OCI-LY1 (cell line): ENCODE measurements around the gene SPAG6.

Experiments
- H2AFZ ChIP-seq: fragments of 200-600 bp; sonication (generic), shearing (Covaris generic); 2 replicates; pipeline ENCODE4 v1.6.0; 2014; ENCODE audit warnings: antibody characterized with exemption, mild to moderate bottlenecking, low read length
- H3F3A ChIP-seq: fragments of 200-600 bp; sonication (generic), shearing (Covaris generic); 2 replicates; pipeline ENCODE4 v1.6.0; 2014; ENCODE audit warnings: mild to moderate bottlenecking, antibody characterized with exemption, low read length, moderate library complexity; ENCODE audit not compliant: insufficient read depth
- H3K27ac ChIP-seq: fragments of 200-600 bp; sonication (generic); 2 replicates; pipeline ENCODE4 v1.5.1; 2014; ENCODE audit warnings: low read length, mixed run types, mild to moderate bottlenecking, low read depth; ENCODE audit not compliant: poor library complexity, severe bottlenecking
- H3K27me3 ChIP-seq: fragments of 200-600 bp; sonication (generic); 2 replicates; pipeline ENCODE4 v1.6.0; 2014; ENCODE audit warnings: antibody characterized with exemption, mild to moderate bottlenecking, low read length, moderate library complexity; ENCODE audit not compliant: insufficient read depth
- H3K36me3 ChIP-seq: fragments of 200-600 bp; sonication (generic); 2 replicates; pipeline ENCODE4 v1.6.1; 2014; ENCODE audit warnings: mild to moderate bottlenecking, antibody characterized with exemption, low read length, moderate library complexity, mixed read lengths; ENCODE audit not compliant: insufficient read depth
- H3K4me1 ChIP-seq: fragments of 200-600 bp; sonication (generic); 2 replicates; pipeline ENCODE4 v1.5.1; 2014; ENCODE audit warnings: mild to moderate bottlenecking, low read length, moderate library complexity; ENCODE audit not compliant: insufficient read depth, severe bottlenecking
- H3K4me2 ChIP-seq: fragments of 200-600 bp; sonication (generic), shearing (Covaris generic); 2 replicates; pipeline ENCODE4 v1.6.1; 2014; ENCODE audit warnings: low read length
- H3K4me3 ChIP-seq: fragments of 200-600 bp; sonication (generic); 2 replicates; pipeline ENCODE4 v1.5.1; 2014; ENCODE audit warnings: low read length, low read depth, mild to moderate bottlenecking, mixed read lengths; ENCODE audit not compliant: poor library complexity, severe bottlenecking
- H3K79me2 ChIP-seq: fragments of 200-600 bp; shearing (Covaris generic); 2 replicates; pipeline ENCODE4 v1.6.1; 2016; ENCODE audit warnings: mixed run types, low read length, mixed read lengths; ENCODE audit not compliant: insufficient read depth
- H3K9ac ChIP-seq: fragments of 200-600 bp; sonication (generic), shearing (Covaris generic); 2 replicates; pipeline ENCODE4 v1.6.1; 2014; ENCODE audit warnings: mild to moderate bottlenecking, low read length, mixed read lengths
- H3K9me2 ChIP-seq: fragments of 200-600 bp; sonication (generic), shearing (Covaris generic); 2 replicates; pipeline ENCODE4 v1.6.1; 2014; ENCODE audit warnings: low read depth, mild to moderate bottlenecking, low read length, mixed read lengths
- H3K9me3 ChIP-seq: fragments of 200-600 bp; shearing (Covaris generic); 2 replicates; pipeline ENCODE4 v1.6.1; 2014; ENCODE audit warnings: low read length, mixed read lengths
- H4K20me1 ChIP-seq: fragments of 200-600 bp; sonication (generic), shearing (Covaris generic); 2 replicates; pipeline ENCODE4 v1.6.0; 2016; ENCODE audit warnings: mild to moderate bottlenecking, low read length; ENCODE audit not compliant: insufficient read depth
- EZH2 ChIP-seq: fragments of 200-600 bp; sonication (generic), shearing (Covaris generic); IDR thresholded peaks from 2 replicates; pipeline ENCODE4 v1.8.0; 2017; ENCODE audit warnings: borderline replicate concordance, mixed run types, mild to moderate bottlenecking, antibody characterized with exemption, low read length, moderate library complexity, mixed read lengths
- TF ChIP-seq, protein P1 (sequence below): fragments of 200-600 bp; sonication (generic), shearing (Covaris generic); IDR thresholded peaks from 2 replicates; pipeline ENCODE4 v1.5.1; 2017; ENCODE audit warnings: mild to moderate bottlenecking, antibody characterized with exemption, low read length, moderate library complexity, mixed read lengths

The SPAG6 gene

GRCh38 chr10:22320591-22321155 is 24.6 kb upstream of the SPAG6 start, which contains the start of gene BMI1:
TSS of gene BMI1 (plus strand) at chr10:22321099. CDS start at chr10:22326450, 5,351 bp downstream.
- Histone ChIP-seq H3K27ac (no peak within 1 kb of the TSS), H3K9me2 (no peaks in the 10 kb centered on the region), H3F3A (no peaks in the 10 kb centered on the region), H3K9ac (peak within 1 kb of the TSS; percentile 89), H3K9me3 (no peaks in the 10 kb centered on the region), H4K20me1 (peaks cover 3% of the 10 kb centered on the region), H3K27me3 (peaks cover 3% of the 10 kb centered on the region; the same call in 1 of the 2 replicates), H2AFZ (no peak within 1 kb of the TSS; the same call in 1 of the 2 replicates), H3K4me3 (peak within 1 kb of the TSS; percentile 95), H3K4me2 (peak within 1 kb of the TSS; percentile 89), H3K79me2 (no peaks in the 10 kb centered on the region), H3K4me1 (peaks cover 56% of the 10 kb centered on the region), H3K36me3 (peaks cover 6% of the 10 kb centered on the region; the same call in 1 of the 2 replicates)
- TF ChIP-seq, protein P1, sequence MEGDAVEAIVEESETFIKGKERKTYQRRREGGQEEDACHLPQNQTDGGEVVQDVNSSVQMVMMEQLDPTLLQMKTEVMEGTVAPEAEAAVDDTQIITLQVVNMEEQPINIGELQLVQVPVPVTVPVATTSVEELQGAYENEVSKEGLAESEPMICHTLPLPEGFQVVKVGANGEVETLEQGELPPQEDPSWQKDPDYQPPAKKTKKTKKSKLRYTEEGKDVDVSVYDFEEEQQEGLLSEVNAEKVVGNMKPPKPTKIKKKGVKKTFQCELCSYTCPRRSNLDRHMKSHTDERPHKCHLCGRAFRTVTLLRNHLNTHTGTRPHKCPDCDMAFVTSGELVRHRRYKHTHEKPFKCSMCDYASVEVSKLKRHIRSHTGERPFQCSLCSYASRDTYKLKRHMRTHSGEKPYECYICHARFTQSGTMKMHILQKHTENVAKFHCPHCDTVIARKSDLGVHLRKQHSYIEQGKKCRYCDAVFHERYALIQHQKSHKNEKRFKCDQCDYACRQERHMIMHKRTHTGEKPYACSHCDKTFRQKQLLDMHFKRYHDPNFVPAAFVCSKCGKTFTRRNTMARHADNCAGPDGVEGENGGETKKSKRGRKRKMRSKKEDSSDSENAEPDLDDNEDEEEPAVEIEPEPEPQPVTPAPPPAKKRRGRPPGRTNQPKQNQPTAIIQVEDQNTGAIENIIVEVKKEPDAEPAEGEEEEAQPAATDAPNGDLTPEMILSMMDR = no peak
- no peak for TF ChIP-seq EZH2

DNA sequence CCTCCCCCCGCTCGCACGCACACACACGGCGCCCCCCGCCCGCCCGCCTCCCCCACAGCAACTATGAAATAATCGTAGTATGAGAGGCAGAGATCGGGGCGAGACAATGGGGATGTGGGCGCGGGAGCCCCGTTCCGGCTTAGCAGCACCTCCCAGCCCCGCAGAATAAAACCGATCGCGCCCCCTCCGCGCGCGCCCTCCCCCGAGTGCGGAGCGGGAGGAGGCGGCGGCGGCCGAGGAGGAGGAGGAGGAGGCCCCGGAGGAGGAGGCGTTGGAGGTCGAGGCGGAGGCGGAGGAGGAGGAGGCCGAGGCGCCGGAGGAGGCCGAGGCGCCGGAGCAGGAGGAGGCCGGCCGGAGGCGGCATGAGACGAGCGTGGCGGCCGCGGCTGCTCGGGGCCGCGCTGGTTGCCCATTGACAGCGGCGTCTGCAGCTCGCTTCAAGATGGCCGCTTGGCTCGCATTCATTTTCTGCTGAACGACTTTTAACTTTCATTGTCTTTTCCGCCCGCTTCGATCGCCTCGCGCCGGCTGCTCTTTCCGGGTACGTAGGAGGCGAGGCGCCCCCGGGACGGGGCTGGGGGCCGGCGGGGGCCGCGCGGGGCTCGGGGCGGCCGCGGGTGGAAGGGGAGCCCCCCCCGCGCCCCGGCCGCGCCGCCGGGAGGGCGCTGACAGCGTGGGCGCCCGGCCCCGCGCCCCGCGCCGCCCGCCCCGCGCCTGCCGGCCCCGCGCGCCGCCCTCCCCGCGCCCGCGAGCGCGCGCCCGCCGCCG is 24.0 kb upstream of the SPAG6 start:
- Histone ChIP-seq H3K9me3 (no peaks in the 10 kb centered on the region), H3K9me2 (no peaks in the 10 kb centered on the region), H2AFZ (no peak overlapping the region; the same call in 1 of the 2 replicates), H3K36me3 (peaks cover 6% of the 10 kb centered on the region; the same call in 1 of the 2 replicates), H3K4me2 (peak overlapping the region; percentile 70), H3K9ac (peak overlapping the region; percentile 89), H3K27ac (no peak overlapping the region), H3K79me2 (no peaks in the 10 kb centered on the region), H3K27me3 (peaks cover 3% of the 10 kb centered on the region; the same call in 1 of the 2 replicates), H3F3A (no peaks in the 10 kb centered on the region), H3K4me1 (peaks cover 58% of the 10 kb centered on the region), H4K20me1 (peaks cover 3% of the 10 kb centered on the region), H3K4me3 (peak overlapping the region; percentile 95)
- TF ChIP-seq, protein P1 = no peak
- TF ChIP-seq EZH2 = no peak

DNA sequence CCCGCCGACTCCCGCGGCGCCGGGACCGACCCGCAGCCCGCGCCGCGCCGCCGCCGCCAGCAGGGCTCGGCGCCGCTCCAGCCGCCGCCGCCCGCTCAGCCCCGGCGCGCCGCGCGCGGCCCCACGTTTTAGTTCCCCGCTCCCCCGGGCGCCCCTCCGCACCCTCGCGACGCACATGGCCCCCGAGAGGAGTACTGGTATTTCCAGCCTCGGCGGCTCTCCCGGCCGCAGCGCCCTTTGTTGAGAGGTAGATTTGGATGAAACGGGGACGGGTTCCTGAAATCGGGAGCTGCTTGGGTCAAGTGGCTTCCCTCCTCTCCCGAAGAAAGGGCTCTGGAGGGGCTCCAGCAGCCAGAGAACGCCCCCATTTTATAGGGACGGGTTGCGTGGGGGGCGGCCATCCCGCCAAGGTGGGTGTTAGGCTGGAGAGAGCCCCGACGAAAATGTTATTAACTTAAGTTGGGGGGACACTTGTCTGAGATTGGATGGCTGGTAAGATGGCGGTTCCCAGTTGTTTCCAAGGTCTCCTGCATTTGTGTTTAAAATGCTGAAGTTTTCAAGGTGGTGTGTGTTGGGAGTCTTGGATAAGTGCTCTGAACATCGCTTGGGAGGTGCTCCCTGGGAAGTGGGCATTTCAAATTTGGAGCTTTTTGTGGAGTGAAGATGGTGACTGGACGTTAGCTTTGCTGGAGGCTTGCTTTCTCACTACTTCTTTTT is 23.2 kb upstream of the SPAG6 start:
- Histone ChIP-seq H3K27ac (no peak overlapping the region), H2AFZ (no peak overlapping the region), H3K4me1 (peaks cover 55% of the 10 kb centered on the region)

More for the DNA sequence above, 23.2 kb upstream of the SPAG6 start:
- Histone ChIP-seq H4K20me1 (peaks cover 3% of the 10 kb centered on the region), H3K36me3 (peaks cover 6% of the 10 kb centered on the region; the same call in 1 of the 2 replicates), H3F3A (no peaks in the 10 kb centered on the region), H3K4me3 (peak overlapping the region; percentile 81), H3K9ac (peak overlapping the region; percentile 77), H3K9me2 (no peaks in the 10 kb centered on the region), H3K27me3 (peaks cover 3% of the 10 kb centered on the region; the same call in 1 of the 2 replicates), H3K79me2 (no peaks in the 10 kb centered on the region), H3K9me3 (no peaks in the 10 kb centered on the region), H3K4me2 (peak overlapping the region; percentile 89)
- TF ChIP-seq, protein P1 = no peak
- TF ChIP-seq EZH2 = peak; percentile 100
